KMS-11 (cell line): ENCODE data around the gene FAM3A.
"Not testable (repeated sequence)": the region's sequence is repeated elsewhere in the genome, so short reads cannot be mapped to it uniquely, and the experiment has no call there.

Experiments
- H2AFZ ChIP-seq: fragments of 200-600 bp; sonication (generic); 2 replicates; pipeline ENCODE4 v1.6.1; 2016; ENCODE audit warnings: antibody characterized with exemption, mixed run types, low read depth
- H3K27ac ChIP-seq: fragments of 200-600 bp; sonication (generic); 2 replicates; pipeline ENCODE4 v1.6.1; 2016; ENCODE audit warnings: mild to moderate bottlenecking, mixed run types
- H3K27me3 ChIP-seq: fragments of 200-600 bp; sonication (generic); 2 replicates; pipeline ENCODE4 v1.6.1; 2017; ENCODE audit warnings: mild to moderate bottlenecking, low read depth, mixed run types, moderate library complexity; ENCODE audit not compliant: insufficient read depth
- H3K36me3 ChIP-seq: fragments of 200-600 bp; sonication (generic); 2 replicates; pipeline ENCODE4 v1.6.1; 2017; ENCODE audit warnings: mild to moderate bottlenecking, mixed run types; ENCODE audit not compliant: insufficient read depth
- H3K4me1 ChIP-seq: fragments of 200-600 bp; sonication (generic); 2 replicates; pipeline ENCODE4 v1.6.1; 2016; ENCODE audit warnings: mild to moderate bottlenecking, low read depth, mixed run types; ENCODE audit not compliant: poor library complexity, severe bottlenecking
- H3K4me2 ChIP-seq: fragments of 200-600 bp; sonication (generic); 2 replicates; pipeline ENCODE4 v1.7.0; 2016; ENCODE audit warnings: mild to moderate bottlenecking, mixed run types
- H3K4me3 ChIP-seq: fragments of 200-600 bp; sonication (generic); IDR thresholded peaks from 2 replicates; pipeline ENCODE4 v1.6.1; 2017; ENCODE audit warnings: low read depth, low read length, mixed read lengths; ENCODE audit not compliant: insufficient read depth
- H3K79me2 ChIP-seq: fragments of 200-600 bp; sonication (generic); 2 replicates; pipeline ENCODE4 v1.6.1; 2016; ENCODE audit warnings: low read depth, mixed run types; ENCODE audit not compliant: insufficient read depth
- H3K9ac ChIP-seq: fragments of 200-600 bp; sonication (generic); 2 replicates; pipeline ENCODE4 v1.6.1; 2016; ENCODE audit warnings: mild to moderate bottlenecking, mixed run types
- H4K20me1 ChIP-seq: fragments of 200-600 bp; sonication (generic); 2 replicates; pipeline ENCODE4 v1.6.1; 2016; ENCODE audit warnings: mild to moderate bottlenecking, mixed run types; ENCODE audit not compliant: insufficient read depth
- CTCF ChIP-seq: fragments of 200-600 bp; sonication (generic); conservative IDR thresholded peaks from 2 replicates; pipeline ENCODE4 v1.6.1; 2017; ENCODE audit warnings: low read depth, mild to moderate bottlenecking, antibody characterized with exemption, low read length, moderate library complexity, mixed read lengths

FAM3A gene

GRCh38 chrX:154515966-154516655 lies at the start of gene FAM3A:
Gene FAM3A, minus strand, starts transcription at chrX:154516232. Its CDS starts 460 bp downstream, at chrX:154515772.
- H3K4me1 ChIP-seq, result peaks cover 10% of the 10 kb centered on the region
- peak within 1 kb of the TSS; percentile 82 for H3K4me2 ChIP-seq
- no peak within 1 kb of the TSS for H3K4me3 ChIP-seq
- peak within 1 kb of the TSS; percentile 63 for H3K27ac ChIP-seq
- peak within 1 kb of the TSS; percentile 76 for H2AFZ ChIP-seq
- no peaks in the 10 kb centered on the region for H3K36me3 ChIP-seq
- no peaks in the 10 kb centered on the region for H4K20me1 ChIP-seq
- peak within 1 kb of the TSS; percentile 58 for H3K9ac ChIP-seq
- H3K79me2 ChIP-seq, result no peaks in the 10 kb centered on the region
- no peak for TF ChIP-seq CTCF
- H3K27me3 ChIP-seq, result no peaks in the 10 kb centered on the region

- not testable (repeated sequence) for H3K36me3 ChIP-seq, H3K4me1 ChIP-seq, H3K9ac ChIP-seq, H2AFZ ChIP-seq, H3K27ac ChIP-seq, H3K27me3 ChIP-seq, H4K20me1 ChIP-seq, H3K4me3 ChIP-seq, H3K4me2 ChIP-seq, H3K79me2 ChIP-seq
Measured at GRCh38 chrX:154562295-154562694, 46.3 kb upstream of the FAM3A start.

- H3K27me3 ChIP-seq, result not testable (repeated sequence)
Measured at GRCh38 chrX:154560326-154560725, 44.3 kb upstream of the FAM3A start.

GRCh38 chrX:154558896-154559295 lies 42.9 kb upstream of the FAM3A start:
- not testable (repeated sequence) for H3K79me2 ChIP-seq, H3K27me3 ChIP-seq, H3K4me3 ChIP-seq, H3K27ac ChIP-seq, H3K9ac ChIP-seq, H3K4me2 ChIP-seq, H2AFZ ChIP-seq, H3K4me1 ChIP-seq, H4K20me1 ChIP-seq, H3K36me3 ChIP-seq

More at GRCh38 chrX:154560326-154560725, 44.3 kb upstream of the FAM3A start:
- not testable (repeated sequence) for H3K4me1 ChIP-seq, H3K36me3 ChIP-seq, H2AFZ ChIP-seq, H3K9ac ChIP-seq, H3K27ac ChIP-seq, H3K79me2 ChIP-seq, H3K4me3 ChIP-seq, H3K4me2 ChIP-seq, H4K20me1 ChIP-seq

- H3K4me2 ChIP-seq, H3K9ac ChIP-seq, H3K4me1 ChIP-seq, H3K4me3 ChIP-seq, H3K27ac ChIP-seq, H3K36me3 ChIP-seq, H4K20me1 ChIP-seq, H2AFZ ChIP-seq, H3K27me3 ChIP-seq, H3K79me2 ChIP-seq: not testable (repeated sequence)
Measured at GRCh38 chrX:154558060-154558690, 42.1 kb upstream of the FAM3A start.

- not testable (repeated sequence) for H3K4me1 ChIP-seq, H3K27ac ChIP-seq, H2AFZ ChIP-seq, H3K4me2 ChIP-seq, H3K4me3 ChIP-seq, H3K27me3 ChIP-seq, H3K9ac ChIP-seq, H3K36me3 ChIP-seq, H4K20me1 ChIP-seq
- peaks cover 28% of the 10 kb centered on the region for H3K79me2 ChIP-seq
Measured at GRCh38 chrX:154552112-154552806, 36.2 kb upstream of the FAM3A start.
